ENCODE results near the gene XYLT2. TPM values are rescaled to one million over a fixed set of nuclear protein-coding genes. Genes with fewer than 3 reads are reported as not detected.
"Not testable (repeated sequence)": the region's sequence is repeated elsewhere in the genome, so short reads cannot be mapped to it uniquely, and the experiment has no call there.

The XYLT2 gene
- total and polyA plus RNA-seq, 9 of the 15 experiments (the other 6 are each of a cell fraction or from before 2014, with no cell fraction given): 0.63 to 9.1 (median 4.3) TPM

- CTCF ChIA-PET (ENCODE audit: low intra/inter-chr PET ratio): interaction anchor here (2.6 kb wide), 1 partner anchor 133 kb away, joined by 23 read pairs; the partner anchor contains the start of gene COL1A1
- intact Hi-C loops (cut with micrococcal nuclease); H3K9me1 ChIP-seq (ENCODE audit: control insufficient read depth, insufficient read depth, low read length); POLR2A ChIA-PET; H3K4me1 ChIP-seq (replicated peaks in 1 of 2; ENCODE audit: control insufficient read depth in 2 of 2, insufficient read depth in 2 of 2, low read length in 2 of 2); H3K79me2 ChIP-seq (ENCODE audit: control insufficient read depth, insufficient read depth, low read length); in situ Hi-C loops (cut with MboI); H3K27ac ChIP-seq (ENCODE audit: extremely low read depth, low read depth, low read length); H2AFZ ChIP-seq (ENCODE audit: low read depth, low read length); BruUV-seq (replicated peaks); H3K4me2 ChIP-seq (ENCODE audit: insufficient read depth, low read length); H3K9ac ChIP-seq (ENCODE audit: insufficient read depth in 1 of 2, low read depth in 2 of 2, low read length in 2 of 2); H4K20me1 ChIP-seq (replicated peaks; ENCODE audit: control insufficient read depth, insufficient read depth, low read length); H3K36me3 ChIP-seq (ENCODE audit: control insufficient read depth, insufficient read depth, low read length); H3K9me3 ChIP-seq (replicated peaks; ENCODE audit: control insufficient read depth, insufficient read depth, low read depth, low read length); H3K4me3 ChIP-seq: not testable (repeated sequence)
- peaks cover 25 to 50% of the 10 kb centered on the region in 2 experiments for H3K27me3 ChIP-seq (ENCODE audit: control insufficient read depth in 2 of 2, insufficient read depth in 2 of 2, low read length in 2 of 2)
- 19% methylated on average over 12 of the region's 14 CpGs for WGBS (ENCODE audit: insufficient coverage, low coverage, missing lambda C conversion rate)
- FAIRE-seq (peak; percentile 51), ATAC-seq (peak; percentile 72), DNase-seq (ENCODE audit: extremely low read depth in 1 of 4, low spot score in 3 of 4) (peak in 1 of 4 experiments; percentile 32)
- peak; percentile 37 to 63 (median 43); a peak in 5 of 6 replicates for TF ChIP-seq CTCF (IDR thresholded peaks at IDR 0.05 in 2 of 3, conservative IDR thresholded peaks at IDR 0.05 in 1 of 3; ENCODE audit: insufficient read depth in 2 of 3, low read depth in 1 of 3, low read length in 3 of 3)
- TF ChIP-seq CEBPB (tag; IDR thresholded peaks at IDR 0.05): peak; percentile 48; the same call in 1 of the 2 replicates
- 0 out of 2 replicates have a peak, but pooled peaks have one; percentile 30 for TF ChIP-seq CTBP1 (IDR thresholded peaks at IDR 0.05; ENCODE audit: borderline replicate concordance)
- 0 out of 2 replicates have a peak, but pooled peaks have one; percentile 22 for TF ChIP-seq STAG1 (CRISPR knock-in tag; IDR thresholded peaks at IDR 0.05; ENCODE audit: borderline replicate concordance)
- TF ChIP-seq, protein P1, sequence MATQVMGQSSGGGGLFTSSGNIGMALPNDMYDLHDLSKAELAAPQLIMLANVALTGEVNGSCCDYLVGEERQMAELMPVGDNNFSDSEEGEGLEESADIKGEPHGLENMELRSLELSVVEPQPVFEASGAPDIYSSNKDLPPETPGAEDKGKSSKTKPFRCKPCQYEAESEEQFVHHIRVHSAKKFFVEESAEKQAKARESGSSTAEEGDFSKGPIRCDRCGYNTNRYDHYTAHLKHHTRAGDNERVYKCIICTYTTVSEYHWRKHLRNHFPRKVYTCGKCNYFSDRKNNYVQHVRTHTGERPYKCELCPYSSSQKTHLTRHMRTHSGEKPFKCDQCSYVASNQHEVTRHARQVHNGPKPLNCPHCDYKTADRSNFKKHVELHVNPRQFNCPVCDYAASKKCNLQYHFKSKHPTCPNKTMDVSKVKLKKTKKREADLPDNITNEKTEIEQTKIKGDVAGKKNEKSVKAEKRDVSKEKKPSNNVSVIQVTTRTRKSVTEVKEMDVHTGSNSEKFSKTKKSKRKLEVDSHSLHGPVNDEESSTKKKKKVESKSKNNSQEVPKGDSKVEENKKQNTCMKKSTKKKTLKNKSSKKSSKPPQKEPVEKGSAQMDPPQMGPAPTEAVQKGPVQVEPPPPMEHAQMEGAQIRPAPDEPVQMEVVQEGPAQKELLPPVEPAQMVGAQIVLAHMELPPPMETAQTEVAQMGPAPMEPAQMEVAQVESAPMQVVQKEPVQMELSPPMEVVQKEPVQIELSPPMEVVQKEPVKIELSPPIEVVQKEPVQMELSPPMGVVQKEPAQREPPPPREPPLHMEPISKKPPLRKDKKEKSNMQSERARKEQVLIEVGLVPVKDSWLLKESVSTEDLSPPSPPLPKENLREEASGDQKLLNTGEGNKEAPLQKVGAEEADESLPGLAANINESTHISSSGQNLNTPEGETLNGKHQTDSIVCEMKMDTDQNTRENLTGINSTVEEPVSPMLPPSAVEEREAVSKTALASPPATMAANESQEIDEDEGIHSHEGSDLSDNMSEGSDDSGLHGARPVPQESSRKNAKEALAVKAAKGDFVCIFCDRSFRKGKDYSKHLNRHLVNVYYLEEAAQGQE (IDR thresholded peaks at IDR 0.05; ENCODE audit: borderline replicate concordance): peak; percentile 50; the same call in 1 of the 2 replicates
- TF ChIP-seq, protein P1 (CRISPR knock-in tag; IDR thresholded peaks at IDR 0.05; ENCODE audit: low read depth): not testable (repeated sequence)
- TF ChIP-seq RAD21 (CRISPR knock-in tag; conservative IDR thresholded peaks at IDR 0.05 in 1 of 2, IDR thresholded peaks at IDR 0.05 in 1 of 2): peak; percentile 43 to 56; a peak in 3 of 4 replicates
- TF ChIP-seq, protein P2, sequence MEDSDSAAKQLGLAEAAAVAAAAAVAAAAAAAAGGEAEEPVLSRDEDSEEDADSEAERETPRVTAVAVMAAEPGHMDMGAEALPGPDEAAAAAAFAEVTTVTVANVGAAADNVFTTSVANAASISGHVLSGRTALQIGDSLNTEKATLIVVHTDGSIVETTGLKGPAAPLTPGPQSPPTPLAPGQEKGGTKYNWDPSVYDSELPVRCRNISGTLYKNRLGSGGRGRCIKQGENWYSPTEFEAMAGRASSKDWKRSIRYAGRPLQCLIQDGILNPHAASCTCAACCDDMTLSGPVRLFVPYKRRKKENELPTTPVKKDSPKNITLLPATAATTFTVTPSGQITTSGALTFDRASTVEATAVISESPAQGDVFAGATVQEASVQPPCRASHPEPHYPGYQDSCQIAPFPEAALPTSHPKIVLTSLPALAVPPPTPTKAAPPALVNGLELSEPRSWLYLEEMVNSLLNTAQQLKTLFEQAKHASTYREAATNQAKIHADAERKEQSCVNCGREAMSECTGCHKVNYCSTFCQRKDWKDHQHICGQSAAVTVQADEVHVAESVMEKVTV (CRISPR knock-in tag; IDR thresholded peaks at IDR 0.05): 0 out of 2 replicates have a peak, but pooled peaks have one; percentile 15
Measured at GRCh38 chr17:50333291-50334057, 12.5 kb upstream of the XYLT2 start.

Measured in K562 (cell line).